K562 (cell line): Measurements from ENCODE around the gene FAM120B. TPM values are rescaled to one million over a fixed set of nuclear protein-coding genes. Genes with fewer than 3 reads are reported as not detected.

Experiments
- ZBTB17 ChIP-seq: fragments of 450-650 bp; formaldehyde crosslinking; IDR thresholded peaks from 2 replicates; pipeline ENCODE4 v1.4.0; 2020; ENCODE audit warnings: mild to moderate bottlenecking
- ZKSCAN3 ChIP-seq: fragments of 250-450 bp; sonication (Bioruptor Pico); IDR thresholded peaks from 2 replicates; pipeline ENCODE4 v1.4.0; 2020
- polyA plus RNA-seq, 8 experiments: library from polyadenylated mRNA; depleted of rRNA in 4 of 8; stranded (reverse) in 5 of 8; unstranded in 3 of 8; fragments of >200 nt; fragmentation: Nextera tagmentation in 2 of 8; fragmentation: Illumina TruSeq in 1 of 8; extraction: Ambion mirVana in 2 of 8; extraction: Trizol in 1 of 8; gene quantifications; 2 replicates each; pipeline versions ENCODE4 v1.2.1 to v1.2.3, GENCODE V29; 2011 to 2014; ENCODE audit warnings: inconsistent platforms in 1 of 8, missing spikeins in 1 of 8
- total RNA-seq, 7 experiments: library from RNA; depleted of rRNA in 6 of 7; stranded (reverse); fragments of >200 nt in 6 of 7; fragmentation: Illumina TruSeq in 2 of 7; extraction: Trizol in 2 of 7; gene quantifications; 2 replicates each; pipeline versions ENCODE4 v1.2.1 to v1.2.3, GENCODE V29; 2011 to 2021; ENCODE audit warnings: low replicate concordance in 1 of 7
- TF ChIP-seq, protein P1 (sequence below), 2 experiments: fragments of 450-650 bp in 1 of 2; sonication (generic) in 1 of 2; formaldehyde crosslinking in 1 of 2; IDR thresholded peaks; 2 replicates each; pipeline versions ENCODE4 v1.7.1 to v1.9.0; 2016 to 2022; ENCODE audit warnings: inconsistent platforms in 1 of 2, mild to moderate bottlenecking in 1 of 2, missing genetic modification reagents in 1 of 2

Gene FAM120B
- total and polyA plus RNA-seq, 9 of the 15 experiments (the other 6 are each of a cell fraction or from before 2014, with no cell fraction given): 3.5 to 22.6 (median 14.7) TPM

DNA sequence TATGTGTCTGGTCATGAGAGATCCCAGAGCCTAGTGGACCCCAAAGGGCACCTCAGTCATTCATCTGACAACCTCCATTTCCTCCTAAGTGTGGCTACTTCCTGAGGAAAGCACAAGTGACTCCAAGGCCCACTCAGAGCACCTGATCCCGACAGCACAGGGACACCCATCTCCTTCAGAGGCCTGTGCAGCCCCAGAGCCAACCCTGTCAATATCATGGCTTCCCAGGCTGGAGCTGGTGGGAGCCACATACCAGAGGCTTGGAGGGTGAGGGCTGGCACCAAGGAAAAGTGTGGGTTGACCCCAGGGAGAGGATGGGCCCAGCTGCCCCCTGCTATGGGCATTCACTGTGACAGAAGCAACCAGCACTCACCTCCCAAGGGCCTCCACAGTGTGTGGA, 129.2 kb downstream of the FAM120B start (continued):
- TF ChIP-seq, protein P1, sequence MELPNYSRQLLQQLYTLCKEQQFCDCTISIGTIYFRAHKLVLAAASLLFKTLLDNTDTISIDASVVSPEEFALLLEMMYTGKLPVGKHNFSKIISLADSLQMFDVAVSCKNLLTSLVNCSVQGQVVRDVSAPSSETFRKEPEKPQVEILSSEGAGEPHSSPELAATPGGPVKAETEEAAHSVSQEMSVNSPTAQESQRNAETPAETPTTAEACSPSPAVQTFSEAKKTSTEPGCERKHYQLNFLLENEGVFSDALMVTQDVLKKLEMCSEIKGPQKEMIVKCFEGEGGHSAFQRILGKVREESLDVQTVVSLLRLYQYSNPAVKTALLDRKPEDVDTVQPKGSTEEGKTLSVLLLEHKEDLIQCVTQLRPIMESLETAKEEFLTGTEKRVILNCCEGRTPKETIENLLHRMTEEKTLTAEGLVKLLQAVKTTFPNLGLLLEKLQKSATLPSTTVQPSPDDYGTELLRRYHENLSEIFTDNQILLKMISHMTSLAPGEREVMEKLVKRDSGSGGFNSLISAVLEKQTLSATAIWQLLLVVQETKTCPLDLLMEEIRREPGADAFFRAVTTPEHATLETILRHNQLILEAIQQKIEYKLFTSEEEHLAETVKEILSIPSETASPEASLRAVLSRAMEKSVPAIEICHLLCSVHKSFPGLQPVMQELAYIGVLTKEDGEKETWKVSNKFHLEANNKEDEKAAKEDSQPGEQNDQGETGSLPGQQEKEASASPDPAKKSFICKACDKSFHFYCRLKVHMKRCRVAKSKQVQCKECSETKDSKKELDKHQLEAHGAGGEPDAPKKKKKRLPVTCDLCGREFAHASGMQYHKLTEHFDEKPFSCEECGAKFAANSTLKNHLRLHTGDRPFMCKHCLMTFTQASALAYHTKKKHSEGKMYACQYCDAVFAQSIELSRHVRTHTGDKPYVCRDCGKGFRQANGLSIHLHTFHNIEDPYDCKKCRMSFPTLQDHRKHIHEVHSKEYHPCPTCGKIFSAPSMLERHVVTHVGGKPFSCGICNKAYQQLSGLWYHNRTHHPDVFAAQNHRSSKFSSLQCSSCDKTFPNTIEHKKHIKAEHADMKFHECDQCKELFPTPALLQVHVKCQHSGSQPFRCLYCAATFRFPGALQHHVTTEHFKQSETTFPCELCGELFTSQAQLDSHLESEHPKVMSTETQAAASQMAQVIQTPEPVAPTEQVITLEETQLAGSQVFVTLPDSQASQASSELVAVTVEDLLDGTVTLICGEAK (IDR thresholded peaks at IDR 0.05): no peak
- TF ChIP-seq, protein P1 (CRISPR knock-in tag; IDR thresholded peaks at IDR 0.05): no peak
- TF ChIP-seq ZBTB17 (CRISPR knock-in tag): no peak
- no peak for TF ChIP-seq ZKSCAN3 (CRISPR knock-in tag)
- TF ChIP-seq, all 486 proteins: peak for 0
